HG03354 (cell line): Measurements from ENCODE around the gene ARID1B.

Source experiments
- ATAC-seq: cut with Tn5 transposase; IDR thresholded peaks from one replicate; pipeline ENCODE4 v1.9.1; 2021; ENCODE audit warnings: mild to moderate bottlenecking; ENCODE audit not compliant: unreplicated experiment, poor library complexity, severe bottlenecking

ARID1B gene

DNA sequence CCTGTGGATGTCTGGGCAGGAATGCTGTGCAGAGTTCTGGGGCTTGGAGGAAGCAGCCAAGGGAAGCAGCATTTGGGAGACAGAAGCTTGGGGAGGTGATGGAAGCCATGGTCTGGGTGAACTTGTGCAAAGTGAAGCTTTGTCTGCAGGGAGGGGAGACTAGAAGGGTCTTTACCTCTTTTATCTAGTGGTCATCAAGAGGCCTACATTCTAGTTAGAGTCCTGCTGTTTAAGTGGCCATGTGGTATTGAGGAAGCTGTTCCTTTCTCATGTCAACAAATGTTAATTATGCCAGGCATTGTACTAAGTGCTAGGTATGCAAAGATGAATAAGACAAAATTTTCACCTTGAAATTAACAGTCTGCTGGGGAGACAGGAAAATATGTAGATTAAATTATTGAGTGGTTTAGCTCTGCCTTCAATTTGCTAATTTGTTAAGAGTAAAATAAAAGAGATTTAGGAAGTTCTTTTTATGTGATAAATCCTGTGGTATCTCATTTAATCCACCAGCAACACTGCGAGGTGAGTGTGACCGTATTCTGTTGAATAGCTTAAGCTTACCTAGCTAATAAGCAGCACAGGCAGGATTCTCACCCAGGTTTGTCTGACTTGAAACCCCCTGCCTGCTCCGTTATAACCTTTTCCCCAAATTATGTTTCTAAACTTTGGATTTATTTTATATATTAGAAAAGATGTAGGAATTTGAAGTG, 43.1 kb downstream of the ARID1B start:
- no peak for ATAC-seq

- ATAC-seq, result no peak
These were observed 44.5 kb downstream of the ARID1B start for GRCh38 chr6:156821707-156822106.

- no peak for ATAC-seq
These were observed 45.6 kb downstream of the ARID1B start for GRCh38 chr6:156822747-156823206.

DNA sequence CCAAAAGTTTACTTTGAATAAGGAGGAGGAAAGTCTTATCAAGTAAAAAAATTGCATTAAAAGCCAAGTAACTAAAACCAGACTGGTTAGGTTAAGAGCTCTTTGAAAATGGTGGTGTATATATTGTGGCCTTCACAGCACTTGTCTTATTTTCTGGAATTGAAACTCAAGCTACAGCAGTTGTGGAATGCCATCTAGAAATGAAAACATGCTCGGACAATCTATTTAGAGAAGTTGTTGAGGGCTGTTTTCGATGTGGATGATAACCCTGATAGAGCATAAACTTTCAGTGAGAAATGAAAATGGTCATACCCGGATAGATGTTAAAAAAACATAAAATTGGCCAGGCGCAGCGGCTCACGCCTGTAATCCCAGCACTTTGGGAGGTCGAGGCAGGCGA, 47.0 kb downstream of the ARID1B start:
- ATAC-seq, result no peak

DNA sequence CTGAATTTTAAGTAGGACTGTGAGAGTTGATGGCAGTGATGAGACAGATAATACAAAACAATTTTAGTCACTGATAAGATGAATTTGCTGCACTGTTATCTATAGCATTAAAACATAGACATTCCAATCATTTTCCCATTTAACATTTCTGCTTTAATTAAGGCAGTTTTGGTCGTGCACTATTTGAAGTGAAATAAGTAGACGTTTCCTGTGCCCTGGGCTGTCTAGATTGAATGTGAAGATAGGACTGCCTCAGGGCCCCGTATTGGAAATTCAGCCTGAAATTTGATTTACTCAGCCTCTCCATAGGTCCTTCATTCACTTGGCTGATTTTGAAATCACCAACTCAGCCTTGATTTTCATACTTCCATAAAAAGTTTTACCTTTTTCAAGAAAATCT, 48.3 kb downstream of the ARID1B start:
- ATAC-seq, result no peak

- ATAC-seq, result no peak
These were observed 49.2 kb downstream of the ARID1B start for GRCh38 chr6:156826290-156826955.

- no peak for ATAC-seq
These were observed 50.2 kb downstream of the ARID1B start for GRCh38 chr6:156827382-156827781.

GRCh38 chr6:156828280-156828703, 51.1 kb downstream of the ARID1B start:
- no peak for ATAC-seq

DNA sequence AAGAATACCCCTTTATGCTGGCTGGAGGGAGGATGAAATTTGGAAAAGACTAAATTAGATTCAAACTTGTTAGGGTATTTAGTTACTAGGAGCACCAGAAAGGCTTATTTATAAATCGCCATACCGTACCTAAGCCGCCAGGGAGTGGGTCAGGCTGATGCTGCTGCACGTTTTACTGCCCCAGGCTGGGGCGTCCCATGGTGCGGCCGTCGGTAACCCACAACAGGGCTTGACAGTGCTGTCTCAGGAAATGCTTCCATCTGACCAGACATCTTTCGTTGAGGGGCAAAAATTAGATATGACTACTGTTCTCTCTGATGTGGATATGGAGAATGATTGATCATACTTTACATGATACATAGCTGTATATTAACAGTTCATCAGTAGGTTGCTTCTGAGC, 52.9 kb downstream of the ARID1B start:
- no peak for ATAC-seq

DNA sequence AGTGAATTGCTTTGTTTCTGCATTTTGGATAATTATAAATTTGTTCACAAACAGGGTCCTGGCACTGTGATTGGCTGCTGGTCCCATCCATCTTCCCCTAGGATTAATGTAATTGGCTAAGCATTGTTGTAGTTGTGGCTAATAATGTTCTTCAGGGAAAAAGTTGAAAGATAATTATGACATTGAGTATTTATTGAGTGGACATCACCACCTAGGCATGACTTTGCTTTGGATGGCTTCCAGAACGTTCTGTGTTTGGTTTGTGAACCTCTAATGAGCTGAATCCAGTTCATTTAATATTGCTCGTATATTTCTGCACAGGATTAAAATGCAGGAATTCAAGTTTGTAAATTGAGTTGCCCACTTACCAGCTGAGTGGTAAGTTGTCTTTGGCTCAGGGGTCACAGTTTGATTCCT, 55.1 kb downstream of the ARID1B start:
- ATAC-seq, result no peak

DNA sequence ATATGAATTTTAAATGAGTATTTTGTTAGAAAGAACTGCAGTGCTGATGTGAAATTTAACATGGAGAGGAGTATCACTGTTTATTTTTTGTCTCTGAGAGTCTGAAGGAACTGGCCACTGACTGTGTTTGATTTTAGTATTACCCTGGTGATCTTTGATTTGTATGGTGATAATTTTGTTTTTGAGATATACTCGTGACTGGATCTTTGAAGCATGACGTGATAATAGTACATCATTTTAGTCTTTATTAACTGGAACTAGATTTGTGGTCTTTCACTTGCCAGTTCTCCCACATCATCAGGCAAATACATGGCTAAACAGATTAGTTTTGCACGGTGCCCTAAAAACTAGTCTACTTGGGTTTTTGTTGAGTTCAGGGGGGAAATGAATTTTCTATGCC, 55.5 kb downstream of the ARID1B start:
- no peak for ATAC-seq

- ATAC-seq, result no peak
These were observed 56.6 kb downstream of the ARID1B start for GRCh38 chr6:156833755-156834154.

- ATAC-seq, result no peak
These were observed 62.0 kb downstream of the ARID1B start for GRCh38 chr6:156839129-156839528.

- ATAC-seq, result no peak
These were observed 62.4 kb downstream of the ARID1B start for GRCh38 chr6:156839591-156840001.

- ATAC-seq, result no peak
These were observed 63.0 kb downstream of the ARID1B start for GRCh38 chr6:156840136-156840535.

GRCh38 chr6:156840606-156841005, 63.4 kb downstream of the ARID1B start:
- no peak for ATAC-seq

DNA sequence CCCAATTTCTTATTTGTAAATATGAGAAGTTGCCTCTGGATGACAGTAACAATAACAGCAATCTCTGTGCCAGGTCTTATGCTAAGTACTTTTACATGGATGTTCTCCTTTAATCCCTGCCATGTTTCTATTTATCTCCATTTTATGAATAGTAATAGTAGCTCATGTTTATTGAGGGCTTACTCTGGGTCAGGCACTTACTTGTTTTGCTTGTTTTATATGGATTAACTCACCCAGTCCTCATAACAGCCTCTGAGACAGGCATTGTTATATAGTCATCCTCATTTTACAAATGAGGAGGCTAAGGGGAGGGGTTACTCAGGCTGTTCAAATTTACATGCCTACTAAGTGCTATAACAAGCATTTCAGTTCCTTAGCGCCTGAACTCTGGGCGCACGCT, 64.3 kb downstream of the ARID1B start:
- no peak for ATAC-seq

DNA sequence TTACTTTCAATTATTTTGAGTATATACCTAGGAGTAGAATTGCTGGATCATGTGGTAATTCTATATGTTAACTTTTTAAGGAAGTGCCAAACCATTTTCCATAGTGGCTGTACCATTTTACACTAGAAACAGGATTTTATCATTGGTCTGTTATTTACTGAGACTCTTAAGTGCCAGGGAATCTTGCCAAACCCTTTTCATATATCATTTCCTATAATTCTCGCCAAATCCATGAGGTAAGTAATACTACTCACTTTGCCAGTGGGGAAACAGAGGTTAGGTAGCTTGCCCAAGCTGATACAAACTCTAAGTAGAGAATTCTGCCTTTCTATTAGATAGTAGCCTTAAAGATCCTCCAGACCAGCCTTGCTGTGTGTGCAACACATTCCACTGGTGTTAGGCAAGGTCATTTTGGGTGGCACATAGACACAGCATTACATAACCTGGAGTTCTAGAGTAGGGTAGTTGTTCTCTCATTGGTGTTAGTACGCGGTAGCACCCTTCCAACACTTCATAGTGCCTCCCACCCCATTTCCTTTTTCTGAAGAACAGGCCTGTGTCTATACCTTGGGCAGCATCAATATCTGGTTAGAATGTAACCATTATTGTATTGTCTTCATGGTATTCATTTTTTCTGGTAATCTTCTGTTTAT, 65.5 kb downstream of the ARID1B start:
- no peak for ATAC-seq

GRCh38 chr6:156844089-156844488, 66.9 kb downstream of the ARID1B start:
- ATAC-seq, result no peak

DNA sequence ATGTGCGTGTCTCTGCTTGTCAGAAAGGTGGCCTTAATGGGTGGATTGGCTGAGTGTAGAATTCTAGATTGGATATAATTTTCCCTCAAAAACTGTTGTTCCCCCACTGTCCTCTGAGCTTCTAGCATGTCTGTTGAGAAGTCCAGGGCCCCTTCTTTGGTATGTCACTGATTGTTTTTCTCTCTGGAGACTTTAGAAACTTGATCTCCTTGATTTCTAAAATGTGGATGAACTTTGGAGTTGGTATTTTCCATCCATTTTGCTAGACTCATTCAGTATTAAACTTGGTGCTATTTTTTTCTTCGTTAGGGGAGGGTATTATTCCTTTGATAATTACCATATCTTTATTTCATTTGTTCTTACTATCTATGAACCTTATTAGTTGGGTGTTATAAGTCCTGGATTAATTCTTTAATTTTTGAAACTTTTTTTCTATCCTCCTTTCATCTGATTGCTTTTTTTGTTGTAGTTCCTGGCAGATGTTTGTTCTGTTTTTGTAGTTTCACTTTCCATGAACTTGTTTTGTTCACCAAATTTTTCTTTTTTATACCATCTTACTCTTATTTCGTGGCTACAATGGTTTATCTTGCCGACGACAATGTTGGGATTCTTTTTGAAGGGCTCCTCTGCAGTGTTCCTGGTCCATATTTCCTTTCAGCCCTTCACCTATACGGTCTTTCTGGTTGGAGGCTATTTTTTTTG, 68.4 kb downstream of the ARID1B start:
- ATAC-seq, result no peak
